ENCODE results near the gene AMOTL2. TPM values are rescaled to one million over a fixed set of nuclear protein-coding genes. Genes with fewer than 3 reads are reported as not detected.

The AMOTL2 gene
- total and polyA plus RNA-seq, 9 of the 15 experiments (the other 6 are each of a cell fraction or from before 2014, with no cell fraction given) = 0.12 to 0.31 TPM; not detected in 7

GRCh38 chr3:134350861-134351311, 23.4 kb downstream of the AMOTL2 start (continued):
- TF ChIP-seq E2F6 (IDR thresholded peaks at IDR 0.05; ENCODE audit: borderline replicate concordance in 1 of 2, extremely low read depth in 1 of 2, insufficient read depth in 1 of 2, insufficient read length in 1 of 2, low read depth in 1 of 2, low read length in 1 of 2, poor library complexity in 1 of 2, severe bottlenecking in 1 of 2) = no peak
- TF ChIP-seq DMBX1 (CRISPR knock-in tag; IDR thresholded peaks at IDR 0.05; ENCODE audit: borderline replicate concordance) = no peak
- TF ChIP-seq KAT2B (IDR thresholded peaks at IDR 0.05; ENCODE audit: low read depth, low read length) = no peak
- TF ChIP-seq ZNF586 (CRISPR knock-in tag; conservative IDR thresholded peaks at IDR 0.05) = no peak
- TF ChIP-seq BCOR (IDR thresholded peaks at IDR 0.05) = no peak
- no peak for TF ChIP-seq ZNF311 (CRISPR knock-in tag; IDR thresholded peaks at IDR 0.05)
- no peak for TF ChIP-seq DNMT1 (IDR thresholded peaks at IDR 0.05)
- TF ChIP-seq HOXB6 (CRISPR knock-in tag; IDR thresholded peaks at IDR 0.05; ENCODE audit: borderline replicate concordance) = no peak
- TF ChIP-seq ATF1 (CRISPR knock-in tag; IDR thresholded peaks at IDR 0.05) = no peak
- TF ChIP-seq ATF1 (tag; IDR thresholded peaks at IDR 0.05) = no peak
- no peak for TF ChIP-seq SNIP1 (IDR thresholded peaks at IDR 0.05; ENCODE audit: low read depth)
- TF ChIP-seq PRPF4 (IDR thresholded peaks at IDR 0.05; ENCODE audit: insufficient read depth, low read depth, low read length, poor library complexity, severe bottlenecking) = no peak
- no peak for TF ChIP-seq STAG1 (CRISPR knock-in tag; IDR thresholded peaks at IDR 0.05; ENCODE audit: borderline replicate concordance)

Data from K562 (cell line).